Measurements from ENCODE around the gene RPP25L.

- no peak; the same call in 1 of the 2 replicates for TF ChIP-seq HCFC1 (IDR thresholded peaks at IDR 0.05; ENCODE audit: low read length)
- peak; percentile 20 for TF ChIP-seq RELA (IDR thresholded peaks at IDR 0.05; ENCODE audit: borderline replicate concordance, partially characterized antibody)
- TF ChIP-seq CTCF (IDR thresholded peaks at IDR 0.05 in 2 of 3, conservative IDR thresholded peaks at IDR 0.05 in 1 of 3; ENCODE audit: control insufficient read depth in 2 of 3, extremely low read depth in 1 of 3, insufficient read depth in 1 of 3, low read depth in 3 of 3, low read length in 3 of 3) = no peak
- TF ChIP-seq PKNOX1 (IDR thresholded peaks at IDR 0.05) = no peak
- TF ChIP-seq POLR2A (IDR thresholded peaks at IDR 0.05; ENCODE audit: low read depth, low read length) = peak; percentile 96
- TF ChIP-seq E2F4 (IDR thresholded peaks at IDR 0.05; ENCODE audit: low read depth, low read length) = peak; percentile 19; the same call in 1 of the 2 replicates
- no peak for TF ChIP-seq ETV6 (conservative IDR thresholded peaks at IDR 0.05 in 1 of 2, IDR thresholded peaks at IDR 0.05 in 1 of 2; ENCODE audit: borderline replicate concordance in 1 of 2, low read depth in 1 of 2)
- no peak for TF ChIP-seq MXI1 (IDR thresholded peaks at IDR 0.05; ENCODE audit: low read depth, low read length)
- TF ChIP-seq RBBP5 (conservative IDR thresholded peaks at IDR 0.05) = no peak
- peak; percentile 50 for TF ChIP-seq E4F1 (IDR thresholded peaks at IDR 0.05; ENCODE audit: borderline replicate concordance, partially characterized antibody)
Observed at GRCh38 chr9:34637356-34638137, 25.6 kb upstream of the RPP25L start, which contains the start of gene SIGMAR1.

Measured in GM12878 (cell line).